ENCODE measurements around the gene BFSP2. TPM values are rescaled to one million over a fixed set of nuclear protein-coding genes. Genes with fewer than 3 reads are reported as not detected.
"Not testable (repeated sequence)": the region's sequence is repeated elsewhere in the genome, so short reads cannot be mapped to it uniquely, and the experiment has no call there.

The BFSP2 gene
- total RNA-seq, 1 donor from 2014 or later: 2.1 TPM

DNA sequence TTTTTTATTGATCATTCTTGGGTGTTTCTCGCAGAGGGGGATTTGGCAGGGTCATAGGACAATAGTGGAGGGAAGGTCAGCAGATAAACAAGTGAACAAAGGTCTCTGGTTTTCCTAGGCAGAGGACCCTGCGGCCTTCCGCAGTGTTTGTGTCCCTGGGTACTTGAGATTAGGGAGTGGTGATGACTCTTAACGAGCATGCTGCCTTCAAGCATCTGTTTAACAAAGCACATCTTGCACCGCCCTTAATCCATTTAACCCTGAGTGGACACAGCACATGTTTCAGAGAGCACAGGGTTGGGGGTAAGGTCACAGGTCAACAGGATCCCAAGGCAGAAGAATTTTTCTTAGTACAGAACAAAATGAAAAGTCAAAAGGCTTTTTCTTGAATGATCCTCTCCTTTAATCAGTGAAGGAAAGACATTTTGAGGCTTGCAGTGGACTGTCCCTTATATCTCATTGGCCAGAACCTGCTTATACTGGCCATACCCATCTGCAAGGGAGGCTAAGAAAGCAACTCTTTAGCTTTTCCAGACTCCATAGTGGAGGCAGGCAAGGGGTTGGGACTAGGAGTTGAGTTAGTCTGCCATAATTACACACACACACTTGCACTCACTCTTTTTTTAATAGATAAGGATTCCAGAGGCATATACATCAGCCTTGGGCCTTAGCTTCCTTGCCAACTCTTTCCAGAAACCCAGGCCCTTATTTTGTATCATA lies 73.8 kb downstream of the BFSP2 start:
- not testable (repeated sequence) for H3K9me3 ChIP-seq (ENCODE audit: control insufficient read depth in 3 of 3, low read length in 3 of 3); H3K9ac ChIP-seq (ENCODE audit: low read depth in 1 of 3, low read length in 3 of 3); H3K36me3 ChIP-seq (ENCODE audit: control insufficient read depth in 3 of 3, insufficient read depth in 3 of 3, low read length in 3 of 3); H3K27me3 ChIP-seq (ENCODE audit: control insufficient read depth in 3 of 3, insufficient read depth in 3 of 3, low read length in 3 of 3); H3K4me3 ChIP-seq (ENCODE audit: low read length in 3 of 3)
- Histone ChIP-seq H3K27ac (ENCODE audit: low read depth, low read length) (peak overlapping the region; percentile 56), H3K4me1 (ENCODE audit: control insufficient read depth in 3 of 3, insufficient read depth in 3 of 3, low read length in 3 of 3) (peaks cover 11 to 14% (median 11%) of the 10 kb centered on the region in 3 donors)

DNA sequence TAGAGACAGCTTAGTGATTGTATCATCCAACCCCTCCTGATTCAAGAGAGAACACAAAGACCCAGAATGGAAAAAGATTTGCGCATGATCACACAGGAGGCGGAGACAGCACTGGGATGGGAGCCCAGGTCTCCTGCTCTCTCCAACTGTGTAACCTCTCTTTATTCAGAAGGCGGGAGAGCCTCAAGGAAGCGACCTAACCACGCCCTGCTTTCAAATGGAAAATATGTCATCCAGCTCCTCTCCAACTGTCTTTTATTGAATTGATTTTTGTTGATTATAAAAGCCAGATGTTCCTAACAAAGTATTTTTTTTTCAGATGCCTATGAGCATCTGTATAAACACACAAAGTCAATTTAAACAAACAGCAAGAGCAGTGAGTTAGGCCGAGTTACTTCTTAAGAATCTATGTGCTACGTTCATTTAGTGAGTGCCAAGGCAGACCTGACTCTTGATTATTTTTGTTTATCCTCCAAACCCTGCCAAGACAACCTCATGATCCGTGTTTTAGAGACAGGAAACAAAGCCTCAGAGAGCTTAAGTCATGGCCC lies 74.5 kb downstream of the BFSP2 start:
- Histone ChIP-seq H3K27ac (ENCODE audit: low read depth, low read length) (peak overlapping the region; percentile 64), H3K27me3 (ENCODE audit: control insufficient read depth in 3 of 3, insufficient read depth in 3 of 3, low read length in 3 of 3) (no peaks in the 10 kb centered on the region), H3K4me1 (ENCODE audit: control insufficient read depth in 3 of 3, insufficient read depth in 3 of 3, low read length in 3 of 3) (peaks cover 9 to 11% (median 10%) of the 10 kb centered on the region in 3 donors), H3K36me3 (ENCODE audit: control insufficient read depth in 3 of 3, insufficient read depth in 3 of 3, low read length in 3 of 3) (no peaks in the 10 kb centered on the region), H3K4me3 (ENCODE audit: low read length in 3 of 3) (no peak overlapping the region), H3K9me3 (ENCODE audit: control insufficient read depth in 3 of 3, low read length in 3 of 3) (no peaks in the 10 kb centered on the region), H3K9ac (ENCODE audit: low read depth in 1 of 3, low read length in 3 of 3) (no peak overlapping the region)

DNA sequence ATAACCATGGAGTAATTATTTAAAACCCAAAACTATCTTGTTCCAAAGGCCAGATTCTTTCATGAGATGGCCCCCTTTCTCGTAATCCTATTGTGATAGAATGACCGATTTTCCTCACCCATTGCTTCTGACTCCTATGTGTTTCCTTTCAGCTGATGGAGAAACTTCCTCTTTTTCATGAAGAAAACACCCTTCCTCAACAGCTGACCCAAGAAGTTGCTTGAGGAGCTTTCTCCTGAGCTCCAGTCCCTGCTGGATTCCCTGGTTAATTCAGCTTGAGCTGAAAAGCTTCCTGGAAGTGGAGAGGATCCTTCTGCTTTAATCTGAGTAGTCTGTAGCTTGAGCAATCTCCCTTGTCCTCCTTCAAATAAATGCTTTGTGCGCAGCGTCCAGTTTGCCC lies 75.0 kb downstream of the BFSP2 start:
- H3K4me3 ChIP-seq (ENCODE audit: low read length in 3 of 3): no peak overlapping the region
- H3K4me1 ChIP-seq (ENCODE audit: control insufficient read depth in 3 of 3, insufficient read depth in 3 of 3, low read length in 3 of 3): peaks cover 9 to 11% (median 10%) of the 10 kb centered on the region in 3 donors
- no peaks in the 10 kb centered on the region for H3K36me3 ChIP-seq (ENCODE audit: control insufficient read depth in 3 of 3, insufficient read depth in 3 of 3, low read length in 3 of 3)
- H3K27ac ChIP-seq (ENCODE audit: low read depth, low read length): peak overlapping the region; percentile 64
- no peak overlapping the region for H3K9ac ChIP-seq (ENCODE audit: low read depth in 1 of 3, low read length in 3 of 3)
- H3K27me3 ChIP-seq (ENCODE audit: control insufficient read depth in 3 of 3, insufficient read depth in 3 of 3, low read length in 3 of 3): no peaks in the 10 kb centered on the region
- no peaks in the 10 kb centered on the region for H3K9me3 ChIP-seq (ENCODE audit: control insufficient read depth in 3 of 3, low read length in 3 of 3)

DNA sequence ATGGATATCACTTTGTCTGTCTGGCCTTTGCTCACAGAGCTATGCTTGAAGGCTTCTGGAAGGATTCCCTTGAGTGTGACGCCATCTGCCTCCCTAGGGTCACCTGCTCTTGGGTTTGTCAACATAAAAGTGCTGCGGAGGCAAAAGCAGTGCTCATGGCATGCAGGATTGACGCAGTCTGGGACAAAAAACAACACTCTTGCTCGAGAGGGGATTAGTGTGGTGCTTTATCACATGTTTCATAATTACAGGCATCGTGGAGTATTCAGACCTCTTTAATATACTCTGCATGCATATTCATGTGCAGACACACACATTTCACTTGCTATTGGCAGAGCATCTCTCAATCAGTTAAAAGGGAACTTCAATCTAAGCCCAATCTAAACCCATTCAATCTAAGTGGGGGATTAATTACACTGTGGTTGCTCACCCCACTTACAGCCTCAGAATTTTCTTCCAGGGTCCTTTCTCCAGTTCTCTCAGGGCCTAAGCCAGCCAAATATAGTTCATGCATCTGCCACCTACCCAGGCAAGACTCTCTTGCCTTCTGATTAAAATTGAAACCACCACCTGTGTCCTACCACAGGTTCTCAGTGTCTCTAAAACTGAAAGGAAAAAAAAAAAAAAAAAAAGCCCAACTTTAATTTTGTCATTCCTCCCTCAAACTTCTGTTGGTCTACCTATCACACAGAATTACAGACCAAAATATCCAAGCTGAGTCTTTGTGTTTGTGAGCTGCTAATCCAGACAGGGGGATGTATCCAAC lies 75.6 kb downstream of the BFSP2 start:
- no peaks in the 10 kb centered on the region for H3K36me3 ChIP-seq (ENCODE audit: control insufficient read depth in 3 of 3, insufficient read depth in 3 of 3, low read length in 3 of 3)
- H3K4me3 ChIP-seq (ENCODE audit: low read length in 3 of 3): no peak overlapping the region
- peak overlapping the region; percentile 64 for H3K27ac ChIP-seq (ENCODE audit: low read depth, low read length)
- no peaks in the 10 kb centered on the region for H3K9me3 ChIP-seq (ENCODE audit: control insufficient read depth in 3 of 3, low read length in 3 of 3)
- no peak overlapping the region for H3K9ac ChIP-seq (ENCODE audit: low read depth in 1 of 3, low read length in 3 of 3)
- peaks cover 9 to 11% (median 10%) of the 10 kb centered on the region in 3 donors for H3K4me1 ChIP-seq (ENCODE audit: control insufficient read depth in 3 of 3, insufficient read depth in 3 of 3, low read length in 3 of 3)
- no peaks in the 10 kb centered on the region for H3K27me3 ChIP-seq (ENCODE audit: control insufficient read depth in 3 of 3, insufficient read depth in 3 of 3, low read length in 3 of 3)

DNA sequence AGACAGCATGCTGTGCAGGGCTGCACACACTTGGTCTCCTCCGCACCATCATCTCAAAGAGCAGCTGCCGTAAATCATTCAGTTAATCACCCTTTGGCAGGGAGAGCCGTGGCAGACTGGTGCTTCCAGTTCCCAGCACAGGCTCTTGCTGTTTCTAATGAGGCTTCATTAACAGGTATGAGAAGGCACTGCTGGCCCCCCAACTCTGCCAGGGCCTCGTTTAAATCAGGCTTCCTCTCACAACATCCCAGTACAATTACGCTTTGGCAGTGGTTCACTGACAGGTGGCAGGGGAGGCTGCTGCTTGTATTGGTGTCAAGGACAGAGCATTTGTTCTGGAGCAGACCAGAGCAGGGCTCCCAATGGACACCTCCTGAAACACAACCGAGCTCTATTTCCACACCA lies 77.1 kb downstream of the BFSP2 start:
- H3K36me3 ChIP-seq (ENCODE audit: control insufficient read depth in 3 of 3, insufficient read depth in 3 of 3, low read length in 3 of 3): no peaks in the 10 kb centered on the region
- H3K27me3 ChIP-seq (ENCODE audit: control insufficient read depth in 3 of 3, insufficient read depth in 3 of 3, low read length in 3 of 3): no peaks in the 10 kb centered on the region
- H3K4me3 ChIP-seq (ENCODE audit: low read length in 3 of 3): no peak overlapping the region
- no peak overlapping the region for H3K9ac ChIP-seq (ENCODE audit: low read depth in 1 of 3, low read length in 3 of 3)
- no peaks in the 10 kb centered on the region for H3K9me3 ChIP-seq (ENCODE audit: control insufficient read depth in 3 of 3, low read length in 3 of 3)
- H3K4me1 ChIP-seq (ENCODE audit: control insufficient read depth in 3 of 3, insufficient read depth in 3 of 3, low read length in 3 of 3): peaks cover 9 to 11% (median 10%) of the 10 kb centered on the region in 3 donors
- no peak overlapping the region for H3K27ac ChIP-seq (ENCODE audit: low read depth, low read length)

DNA sequence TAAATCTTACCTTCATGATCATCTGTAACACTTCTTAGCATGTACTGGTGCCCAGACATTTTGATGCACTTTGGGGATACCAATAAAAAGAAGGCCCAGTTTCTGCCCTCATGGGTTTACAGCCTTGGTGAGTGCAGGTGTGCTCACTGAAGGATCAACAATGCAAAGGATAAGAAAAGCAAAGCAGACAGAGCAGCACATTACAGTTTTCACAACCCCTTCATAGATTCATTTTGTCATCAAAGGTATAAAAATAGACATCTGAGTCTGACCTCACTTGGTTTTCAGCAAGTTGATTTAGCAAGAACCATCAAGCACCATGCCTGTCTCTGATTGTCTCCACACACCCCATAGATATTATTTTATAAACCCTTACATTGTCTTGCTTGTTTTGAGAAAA lies 77.6 kb downstream of the BFSP2 start:
- Histone ChIP-seq H3K36me3 (ENCODE audit: control insufficient read depth in 3 of 3, insufficient read depth in 3 of 3, low read length in 3 of 3) (no peaks in the 10 kb centered on the region), H3K27ac (ENCODE audit: low read depth, low read length) (no peak overlapping the region), H3K9ac (ENCODE audit: low read depth in 1 of 3, low read length in 3 of 3) (no peak overlapping the region), H3K4me1 (ENCODE audit: control insufficient read depth in 3 of 3, insufficient read depth in 3 of 3, low read length in 3 of 3) (peaks cover 9 to 11% (median 10%) of the 10 kb centered on the region in 3 donors), H3K9me3 (ENCODE audit: control insufficient read depth in 3 of 3, low read length in 3 of 3) (no peaks in the 10 kb centered on the region), H3K27me3 (ENCODE audit: control insufficient read depth in 3 of 3, insufficient read depth in 3 of 3, low read length in 3 of 3) (no peaks in the 10 kb centered on the region), H3K4me3 (ENCODE audit: low read length in 3 of 3) (no peak overlapping the region)

DNA sequence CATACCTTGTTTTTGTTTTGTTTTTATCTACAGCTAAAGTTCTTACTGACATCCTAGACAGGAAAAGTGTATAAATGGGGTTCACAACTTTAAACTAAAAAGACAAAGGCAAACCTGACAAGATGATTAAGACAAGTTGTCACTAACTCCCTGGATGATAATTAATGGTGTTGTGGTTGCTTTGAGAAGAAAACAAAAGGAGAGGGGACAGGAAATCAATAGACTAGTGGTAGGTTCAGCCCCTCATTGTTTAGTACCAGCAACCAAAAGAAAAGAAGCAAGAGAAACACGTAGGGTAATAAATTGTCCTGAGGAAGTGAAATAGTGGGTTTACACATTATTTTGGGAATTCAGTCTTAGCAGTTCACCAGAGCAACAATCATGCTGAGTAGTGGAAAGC lies 78.8 kb downstream of the BFSP2 start:
- Histone ChIP-seq H3K27me3 (ENCODE audit: control insufficient read depth in 3 of 3, insufficient read depth in 3 of 3, low read length in 3 of 3) (no peaks in the 10 kb centered on the region), H3K36me3 (ENCODE audit: control insufficient read depth in 3 of 3, insufficient read depth in 3 of 3, low read length in 3 of 3) (no peaks in the 10 kb centered on the region), H3K9me3 (ENCODE audit: control insufficient read depth in 3 of 3, low read length in 3 of 3) (no peaks in the 10 kb centered on the region), H3K9ac (ENCODE audit: low read depth in 1 of 3, low read length in 3 of 3) (no peak overlapping the region), H3K27ac (ENCODE audit: low read depth, low read length) (no peak overlapping the region), H3K4me1 (ENCODE audit: control insufficient read depth in 3 of 3, insufficient read depth in 3 of 3, low read length in 3 of 3) (peaks cover 9 to 11% (median 10%) of the 10 kb centered on the region in 3 donors), H3K4me3 (ENCODE audit: low read length in 3 of 3) (no peak overlapping the region)

DNA sequence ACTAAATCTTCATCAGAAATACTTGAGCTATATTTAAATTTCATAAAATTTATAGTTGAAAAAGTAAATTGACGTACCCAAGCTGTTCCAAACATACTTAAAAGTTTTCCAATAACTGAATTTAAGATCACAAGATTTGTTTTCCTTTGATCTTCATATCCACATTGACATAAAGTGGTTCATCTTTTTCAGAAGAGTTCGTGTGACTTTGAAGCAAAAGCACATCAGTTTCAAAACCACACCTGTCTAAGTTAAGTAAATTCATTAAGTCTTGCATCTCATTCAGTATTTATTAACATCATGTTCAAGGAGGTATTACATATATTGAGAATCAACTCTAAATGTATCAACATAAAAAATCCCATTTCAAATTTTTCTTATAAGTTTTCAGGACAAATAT lies 79.5 kb downstream of the BFSP2 start:
- Histone ChIP-seq H3K27me3 (ENCODE audit: control insufficient read depth in 3 of 3, insufficient read depth in 3 of 3, low read length in 3 of 3) (no peaks in the 10 kb centered on the region), H3K4me1 (ENCODE audit: control insufficient read depth in 3 of 3, insufficient read depth in 3 of 3, low read length in 3 of 3) (peaks cover 6 to 9% (median 9%) of the 10 kb centered on the region in 3 donors), H3K9ac (ENCODE audit: low read depth in 1 of 3, low read length in 3 of 3) (no peak overlapping the region), H3K27ac (ENCODE audit: low read depth, low read length) (no peak overlapping the region), H3K36me3 (ENCODE audit: control insufficient read depth in 3 of 3, insufficient read depth in 3 of 3, low read length in 3 of 3) (no peaks in the 10 kb centered on the region), H3K4me3 (ENCODE audit: low read length in 3 of 3) (no peak overlapping the region), H3K9me3 (ENCODE audit: control insufficient read depth in 3 of 3, low read length in 3 of 3) (no peaks in the 10 kb centered on the region)

DNA sequence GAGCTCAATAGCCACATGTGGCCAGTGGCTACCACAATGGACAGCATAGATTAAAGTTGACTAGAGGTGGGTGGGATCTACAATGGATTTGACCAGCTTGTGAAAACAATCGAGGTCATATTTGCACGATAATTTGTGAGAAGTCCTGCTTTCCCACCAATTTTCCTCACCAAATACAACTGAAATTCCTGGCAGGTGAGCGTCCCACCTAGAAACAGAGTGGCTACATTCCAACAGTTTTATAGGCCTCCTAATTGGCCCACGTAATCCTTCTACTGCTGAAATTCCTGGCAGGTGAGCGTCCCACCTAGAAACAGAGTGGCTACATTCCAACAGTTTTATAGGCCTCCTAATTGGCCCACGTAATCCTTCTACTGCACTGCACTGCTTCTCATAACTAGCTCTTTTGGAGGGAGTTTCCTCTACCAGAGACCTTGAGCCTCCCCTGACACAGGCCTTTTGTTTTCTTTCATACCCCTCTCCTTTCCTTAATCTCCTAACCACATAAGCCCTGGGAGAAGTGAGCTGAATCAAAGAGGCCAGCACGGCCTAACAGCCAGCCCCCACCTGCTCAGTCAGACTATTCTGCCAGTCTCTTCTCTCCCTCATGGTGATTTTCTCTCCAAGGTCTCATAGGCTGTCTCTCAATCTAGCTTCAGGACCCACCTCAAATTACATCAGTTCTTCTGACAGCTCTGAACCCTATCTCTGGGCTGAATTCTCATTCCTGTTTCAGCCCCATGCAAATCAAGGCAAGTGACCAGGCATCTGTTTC lies 80.2 kb downstream of the BFSP2 start:
- H3K9me3 ChIP-seq (ENCODE audit: control insufficient read depth in 3 of 3, low read length in 3 of 3): no peaks in the 10 kb centered on the region
- H3K4me1 ChIP-seq (ENCODE audit: control insufficient read depth in 3 of 3, insufficient read depth in 3 of 3, low read length in 3 of 3): peaks cover 2 to 6% (median 3%) of the 10 kb centered on the region in 3 donors
- H3K4me3 ChIP-seq (ENCODE audit: low read length in 3 of 3): no peak overlapping the region
- no peaks in the 10 kb centered on the region for H3K36me3 ChIP-seq (ENCODE audit: control insufficient read depth in 3 of 3, insufficient read depth in 3 of 3, low read length in 3 of 3)
- H3K9ac ChIP-seq (ENCODE audit: low read depth in 1 of 3, low read length in 3 of 3): no peak overlapping the region
- no peaks in the 10 kb centered on the region for H3K27me3 ChIP-seq (ENCODE audit: control insufficient read depth in 3 of 3, insufficient read depth in 3 of 3, low read length in 3 of 3)
- no peak overlapping the region for H3K27ac ChIP-seq (ENCODE audit: low read depth, low read length)

Data from skeletal muscle tissue (tissue), 4 donors.